Ureter (tissue), 1 donor: ENCODE data around the gene ALDH5A1. TPM values are rescaled to one million over a fixed set of nuclear protein-coding genes. Genes with fewer than 3 reads are reported as not detected.

Experiments
- DNase-seq: peaks from one replicate; pipeline ENCODE4 v3.0.0-alpha.2; 2020; ENCODE audit warnings: low spot score
- total RNA-seq: library from RNA; stranded (reverse); gene quantifications from one replicate; pipeline ENCODE4 v1.2.4, GENCODE V29; 2023
- donor health status: DM: yes; HTN: yes; CAD: no.

Gene ALDH5A1
- 39.6 TPM for total RNA-seq

- DNase-seq, result peak; percentile 73
Observed at GRCh38 chr6:24494821-24495795, at the start of gene ALDH5A1. Gene ALDH5A1 (plus strand): TSS chr6:24494969. CDS start chr6:24494997, 28 bp downstream.

DNA sequence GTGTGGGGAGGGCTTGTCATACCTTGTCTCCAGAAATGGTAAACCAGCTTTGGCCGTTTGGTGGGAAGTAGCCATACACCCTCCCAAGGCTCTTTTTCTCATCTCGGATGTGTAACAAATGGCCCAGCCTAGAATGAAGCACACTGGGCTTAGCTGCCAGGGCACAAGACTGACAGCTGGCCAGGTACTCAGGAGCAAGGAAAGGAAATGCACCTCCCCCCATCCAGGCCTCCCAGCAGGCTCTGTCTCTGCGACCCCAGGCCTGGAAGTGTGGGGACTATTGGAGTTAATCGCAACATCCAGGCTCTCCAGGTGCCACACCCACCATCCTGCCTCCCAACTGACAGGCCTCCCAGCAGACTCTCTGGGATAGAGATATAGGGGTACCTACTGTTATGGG lies 49.1 kb upstream of the ALDH5A1 start:
- DNase-seq, result no peak

GRCh38 chr6:24446670-24447069 lies 48.1 kb upstream of the ALDH5A1 start:
- no peak for DNase-seq

- no peak for DNase-seq
Observed at GRCh38 chr6:24448396-24448795, 46.4 kb upstream of the ALDH5A1 start.

DNA sequence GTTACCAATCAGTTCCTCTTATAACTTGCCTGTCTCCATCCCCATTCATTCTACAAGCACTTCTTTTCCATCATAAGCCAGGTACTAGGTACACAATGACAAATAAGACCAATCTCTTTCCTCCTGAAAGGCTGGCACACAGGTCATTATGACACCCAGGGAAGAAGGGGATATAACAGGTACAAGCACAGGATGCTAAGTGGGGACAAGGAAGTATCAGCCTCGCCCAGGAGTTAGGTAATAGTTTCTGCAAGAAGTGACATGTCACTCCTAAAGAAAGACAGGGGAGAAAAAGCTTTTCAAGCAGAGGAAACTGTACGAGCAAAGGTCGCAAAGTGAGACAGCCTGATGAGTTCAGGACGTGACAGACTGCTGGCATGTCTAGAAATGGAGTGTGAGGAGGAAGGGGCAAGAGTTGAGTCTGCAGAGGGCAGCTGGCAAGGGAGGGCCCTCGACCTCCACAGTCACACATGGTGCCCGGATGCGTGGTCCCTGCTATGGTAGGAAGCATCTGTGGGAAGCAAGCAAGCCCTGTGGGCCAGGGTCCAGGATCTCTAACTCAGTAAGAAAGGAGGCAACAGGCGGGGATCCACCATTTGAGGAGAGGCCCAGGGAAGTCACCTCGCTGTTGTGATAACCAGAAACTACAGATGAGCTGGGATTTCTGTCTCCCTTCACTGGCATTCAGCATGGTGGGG lies 45.8 kb upstream of the ALDH5A1 start:
- DNase-seq, result peak; percentile 56

- DNase-seq, result peak; percentile 64
Observed at GRCh38 chr6:24451581-24452388, 43.0 kb upstream of the ALDH5A1 start.

GRCh38 chr6:24453921-24454320 lies 40.8 kb upstream of the ALDH5A1 start:
- no peak for DNase-seq

- DNase-seq, result no peak
Observed at GRCh38 chr6:24454452-24454851, 40.3 kb upstream of the ALDH5A1 start.

DNA sequence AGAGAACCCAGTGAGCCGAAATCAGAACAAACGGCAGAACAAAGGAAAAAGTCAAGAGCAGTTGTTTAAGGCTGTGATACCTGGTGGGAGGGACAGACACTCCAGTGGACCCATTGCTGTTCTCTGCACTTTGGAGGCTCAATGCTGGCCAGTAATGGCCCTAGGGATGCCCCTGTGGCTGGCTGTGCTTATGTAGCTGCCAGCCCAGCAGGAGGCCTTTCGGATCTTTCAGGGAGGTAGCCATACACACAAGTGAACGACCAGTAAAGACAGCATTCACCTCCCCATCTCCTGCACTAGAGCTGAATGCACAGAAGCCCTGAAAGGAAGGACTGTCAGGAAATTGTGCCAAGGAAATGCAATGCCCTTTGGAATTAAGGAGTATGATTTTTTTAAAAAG lies 39.7 kb upstream of the ALDH5A1 start:
- DNase-seq, result no peak

DNA sequence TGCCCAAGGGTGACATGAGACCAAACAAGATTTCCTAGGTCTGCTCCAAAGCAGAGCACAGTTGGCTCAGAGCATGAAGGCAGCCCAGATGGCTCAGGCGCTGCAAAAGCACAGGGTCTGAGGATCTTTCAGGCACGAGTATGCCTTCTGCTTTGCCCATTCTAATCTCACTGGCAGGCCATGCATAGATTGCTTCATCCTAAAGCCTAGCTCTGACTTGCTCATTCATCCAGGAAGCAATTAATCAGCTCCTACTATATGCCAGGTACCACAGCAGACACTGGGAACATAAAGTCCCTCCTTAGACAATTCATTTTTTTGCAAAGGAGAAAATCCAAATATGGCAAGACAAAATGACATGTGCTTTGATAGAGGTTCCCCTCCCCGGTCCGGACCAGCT lies 36.6 kb upstream of the ALDH5A1 start:
- no peak for DNase-seq

DNA sequence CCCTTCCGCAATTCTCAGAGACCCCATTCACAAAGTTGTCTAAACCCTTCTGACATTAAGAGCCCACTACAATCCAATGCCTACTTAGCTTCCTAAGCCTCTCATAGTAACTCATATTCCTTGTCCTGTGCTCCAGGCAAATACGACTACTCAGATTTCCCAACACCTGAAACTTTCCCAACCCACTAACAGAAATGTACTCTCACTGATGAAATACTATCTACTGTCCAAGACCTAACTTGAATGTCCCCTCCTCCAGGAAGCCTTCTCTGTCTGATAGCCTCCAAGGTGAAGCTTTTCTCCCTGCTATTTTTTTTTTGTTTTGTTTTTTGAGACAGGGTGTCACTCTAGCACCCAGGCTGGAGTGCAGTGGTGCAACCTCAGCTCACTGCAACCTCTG lies 35.8 kb upstream of the ALDH5A1 start:
- no peak for DNase-seq

DNA sequence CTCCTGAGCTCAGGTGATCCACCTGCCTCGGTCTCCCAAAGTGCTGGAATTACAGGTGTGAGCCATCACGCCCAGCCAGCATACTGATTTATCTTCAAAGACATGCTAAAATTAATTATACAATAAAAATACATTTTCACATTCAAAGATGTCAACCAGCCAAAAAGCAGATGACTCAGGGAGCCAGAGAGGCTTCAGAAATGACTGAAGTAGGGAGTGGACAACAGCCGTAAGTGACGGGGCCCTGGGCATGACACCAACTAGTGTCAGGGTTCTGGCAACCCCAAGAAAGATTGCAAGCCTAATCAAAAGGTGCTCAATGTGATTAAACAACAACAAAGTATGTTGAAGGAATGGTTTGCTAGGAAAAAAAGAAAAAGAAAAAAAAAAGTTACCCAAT lies 33.8 kb upstream of the ALDH5A1 start:
- DNase-seq, result no peak

DNA sequence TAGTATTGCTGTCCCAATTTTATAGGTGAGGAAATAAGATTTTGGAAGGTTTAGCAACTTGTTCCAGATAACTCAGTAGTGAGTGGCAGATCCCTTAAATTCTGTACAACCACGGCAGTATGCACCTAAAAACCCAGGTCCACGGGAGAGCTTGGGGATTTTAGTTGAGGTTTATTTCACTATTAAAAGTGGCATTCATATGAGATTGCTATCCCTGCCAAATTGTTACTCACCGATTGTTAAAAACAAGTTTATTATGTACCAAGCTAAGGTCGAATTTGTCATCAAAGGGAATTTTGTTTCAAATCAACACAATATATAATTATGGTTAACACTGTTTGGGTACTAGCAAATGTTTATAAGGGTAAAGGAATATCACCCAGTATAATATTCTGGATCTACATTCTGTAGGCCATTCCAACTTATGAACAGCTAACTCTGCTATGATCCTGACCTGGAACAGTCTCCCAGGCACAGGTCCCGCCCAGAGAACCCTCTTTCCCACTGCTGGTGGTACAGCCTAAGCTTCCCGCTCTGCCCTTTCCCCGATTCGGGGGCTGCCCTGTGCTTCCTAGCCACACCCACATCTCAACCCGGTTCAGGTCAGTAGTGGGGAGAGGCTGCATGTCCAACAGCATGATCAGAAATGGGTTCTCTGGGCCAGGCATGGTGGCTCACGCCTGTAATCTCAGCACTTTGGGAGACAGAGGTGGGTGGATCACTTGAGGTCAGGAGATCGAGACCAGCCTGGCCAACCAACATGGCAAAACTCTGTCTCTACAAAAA lies 30.3 kb upstream of the ALDH5A1 start:
- no peak for DNase-seq

DNA sequence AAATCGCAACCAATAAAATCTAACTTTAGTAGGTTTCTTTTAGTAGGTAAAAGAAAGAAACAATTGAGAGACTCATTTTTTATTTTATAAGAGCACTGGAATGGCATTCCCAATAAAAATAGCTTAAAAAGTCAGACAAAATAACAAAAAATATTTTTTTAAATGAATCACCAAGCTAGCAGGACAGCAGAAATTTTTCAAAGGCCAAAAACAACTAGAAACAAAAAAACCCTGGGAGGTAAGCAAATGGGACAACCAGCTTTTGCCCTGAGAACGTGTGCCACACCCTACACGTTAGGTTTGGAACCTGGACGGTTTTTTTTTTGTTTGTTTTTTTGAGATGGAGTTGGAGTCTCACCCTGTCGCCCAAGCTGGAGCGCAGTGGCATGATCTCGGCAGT lies 25.0 kb upstream of the ALDH5A1 start:
- DNase-seq, result no peak

- no peak for DNase-seq
Observed at GRCh38 chr6:24472181-24472580, 22.6 kb upstream of the ALDH5A1 start.

- no peak for DNase-seq
Observed at GRCh38 chr6:24476631-24477030, 18.1 kb upstream of the ALDH5A1 start.

- no peak for DNase-seq
Observed at GRCh38 chr6:24477070-24477469, 17.7 kb upstream of the ALDH5A1 start.

DNA sequence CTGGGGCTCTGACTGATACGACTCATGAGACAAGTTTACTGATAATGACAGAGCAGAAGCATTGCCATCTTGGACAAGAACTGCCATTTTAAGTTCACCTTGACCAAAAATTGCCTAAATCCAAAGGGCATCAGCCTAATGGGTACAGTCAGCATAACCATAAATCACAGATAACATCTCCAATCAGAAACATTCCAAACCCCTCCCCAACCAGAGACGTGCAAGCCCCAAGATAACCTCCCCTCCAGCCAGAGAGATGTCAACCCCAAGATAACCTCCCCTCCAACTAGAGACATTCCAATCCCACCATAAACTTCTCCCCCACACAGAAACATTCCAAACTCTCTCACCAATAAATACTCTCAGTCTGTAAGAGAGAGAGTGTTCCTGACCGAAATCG lies 15.9 kb upstream of the ALDH5A1 start:
- no peak for DNase-seq

DNA sequence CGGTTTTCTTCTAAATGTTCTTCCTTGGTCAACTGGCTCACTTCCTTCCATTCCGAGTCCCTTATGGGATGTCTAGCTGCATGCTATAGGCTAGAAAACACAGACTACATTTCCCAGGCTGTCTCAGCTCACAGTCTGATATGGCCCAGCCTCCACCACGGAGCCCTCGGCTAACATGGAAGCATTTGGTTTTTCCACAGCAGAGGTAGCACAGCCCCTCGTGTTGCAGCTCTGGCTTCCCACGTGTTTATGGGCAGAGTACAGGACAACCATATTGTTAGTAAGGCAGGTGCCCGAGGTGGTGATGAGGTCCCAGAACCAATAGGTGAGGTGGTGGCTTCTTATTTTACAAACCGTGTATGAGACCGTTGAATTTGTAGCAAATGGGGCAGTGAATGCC lies 14.1 kb upstream of the ALDH5A1 start:
- no peak for DNase-seq

- no peak for DNase-seq
Observed at GRCh38 chr6:24481449-24481848, 13.3 kb upstream of the ALDH5A1 start.

GRCh38 chr6:24484657-24485323 lies 10.0 kb upstream of the ALDH5A1 start:
- DNase-seq, result no peak
